ENCODE results near the gene SPDYE2.
A peak's percentile ranks its signal among the peaks of the same experiment; 100 is the strongest.
"Not testable (repeated sequence)": the region's sequence is repeated elsewhere in the genome, so short reads cannot be mapped to it uniquely, and the experiment has no call there.

SPDYE2 gene

DNA sequence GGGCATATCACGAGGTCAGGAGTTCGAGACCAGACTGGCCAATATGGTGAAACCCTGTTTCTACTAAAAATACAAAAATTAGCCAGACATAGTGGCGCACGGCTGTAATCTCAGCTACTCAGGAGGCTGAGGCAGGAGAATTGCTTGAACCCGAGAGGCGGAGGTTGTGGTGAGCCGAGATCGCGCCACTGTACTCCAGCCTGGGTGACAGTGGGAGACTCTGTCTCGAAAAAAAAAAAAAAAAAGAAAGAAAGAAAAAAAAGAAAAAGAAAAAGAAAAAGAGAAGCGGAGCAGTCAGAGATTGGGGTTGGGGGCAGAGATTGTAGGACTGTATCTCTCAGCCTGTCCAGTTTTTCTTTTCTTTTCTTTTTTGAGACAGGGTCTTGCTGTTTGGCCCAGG is 8.3 kb upstream of the SPDYE2 start:
- H2AFZ ChIP-seq (ENCODE audit: low read length, unreplicated experiment); H3K4me3 ChIP-seq (ENCODE audit: low read depth, low read length); H3K79me2 ChIP-seq (ENCODE audit: control insufficient read depth, insufficient read depth, low read length, unreplicated experiment); H3K4me1 ChIP-seq (ENCODE audit: control insufficient read depth, insufficient read depth, low read length, unreplicated experiment); H3K36me3 ChIP-seq (ENCODE audit: insufficient read depth, low read length); H3K27ac ChIP-seq (ENCODE audit: low read depth, low read length); H3K27me3 ChIP-seq (ENCODE audit: insufficient read depth, low read length): not testable (repeated sequence)

DNA sequence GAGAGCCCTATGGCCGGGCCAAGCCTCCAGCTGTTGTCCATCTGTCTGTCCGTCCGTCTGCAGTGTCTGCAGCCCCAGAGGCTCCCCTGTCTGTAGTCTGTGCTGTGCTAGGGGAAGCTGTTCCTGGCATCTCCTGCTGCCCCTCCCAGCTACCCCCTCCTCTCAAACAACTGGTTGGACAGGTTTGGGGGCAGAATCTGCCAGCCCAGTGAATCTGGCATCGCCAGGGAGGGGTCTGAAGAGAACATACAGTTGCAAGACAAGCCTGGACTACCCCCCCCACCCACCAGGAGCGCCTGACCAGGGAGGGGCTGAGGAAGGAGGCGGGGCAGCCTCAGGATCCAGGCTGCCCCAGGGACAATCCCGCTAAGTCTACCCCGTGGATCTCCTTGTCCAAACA is 7.4 kb upstream of the SPDYE2 start, which contains the start of gene UPK3BL2:
TSS of gene UPK3BL2 (minus strand) at position 101 of the 400 bp plus-strand sequence. CDS start at position 41, 60 bp downstream.
- H2AFZ ChIP-seq (ENCODE audit: low read length, unreplicated experiment); H3K36me3 ChIP-seq (ENCODE audit: insufficient read depth, low read length); H3K27me3 ChIP-seq (ENCODE audit: insufficient read depth, low read length); H3K79me2 ChIP-seq (ENCODE audit: control insufficient read depth, insufficient read depth, low read length, unreplicated experiment); H3K27ac ChIP-seq (ENCODE audit: low read depth, low read length); H3K4me1 ChIP-seq (ENCODE audit: control insufficient read depth, insufficient read depth, low read length, unreplicated experiment); H3K4me3 ChIP-seq (ENCODE audit: low read depth, low read length): not testable (repeated sequence)

DNA sequence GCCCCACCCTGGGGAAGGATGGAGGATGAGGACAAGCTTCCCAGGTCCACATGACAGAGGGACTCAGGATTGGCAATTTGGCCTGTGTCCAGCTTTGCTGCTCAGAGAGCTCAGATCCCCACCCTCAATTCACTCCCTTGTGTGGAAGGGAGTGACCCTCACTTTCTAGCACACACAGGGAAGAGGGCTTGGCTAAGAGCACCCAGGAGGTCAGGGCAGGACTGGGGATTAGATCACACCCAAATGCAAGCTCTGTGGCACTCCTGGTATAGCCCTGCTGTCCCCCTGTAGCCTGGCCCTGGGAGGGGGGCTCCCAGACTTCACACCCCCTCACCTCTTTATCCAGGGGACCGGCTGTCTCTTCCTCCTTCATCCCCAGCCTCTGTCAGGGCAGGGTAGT is 6.7 kb upstream of the SPDYE2 start:
- H3K27me3 ChIP-seq (ENCODE audit: insufficient read depth, low read length); H3K79me2 ChIP-seq (ENCODE audit: control insufficient read depth, insufficient read depth, low read length, unreplicated experiment); H3K4me1 ChIP-seq (ENCODE audit: control insufficient read depth, insufficient read depth, low read length, unreplicated experiment); H3K4me3 ChIP-seq (ENCODE audit: low read depth, low read length); H3K36me3 ChIP-seq (ENCODE audit: insufficient read depth, low read length); H2AFZ ChIP-seq (ENCODE audit: low read length, unreplicated experiment); H3K27ac ChIP-seq (ENCODE audit: low read depth, low read length): not testable (repeated sequence)

DNA sequence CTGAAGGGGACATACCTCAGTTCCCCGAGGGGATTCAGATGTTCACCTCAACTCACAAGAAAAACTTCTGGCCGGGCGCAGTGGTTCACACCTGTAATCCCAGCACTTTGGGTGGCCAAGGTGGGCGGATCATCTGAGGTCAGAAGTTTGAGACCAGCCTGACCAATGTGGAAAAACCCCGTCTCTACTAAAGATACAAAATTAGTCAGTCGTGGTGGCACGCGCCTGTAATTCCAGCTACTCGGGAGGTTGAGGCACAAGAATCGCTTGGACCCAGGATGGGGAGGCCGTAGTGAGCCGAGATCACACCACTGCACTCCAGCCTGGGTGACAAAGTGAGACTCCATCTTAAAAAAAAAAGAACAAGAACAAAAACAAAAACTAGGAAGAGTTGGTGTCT is 5.7 kb upstream of the SPDYE2 start:
- H2AFZ ChIP-seq (ENCODE audit: low read length, unreplicated experiment); H3K4me3 ChIP-seq (ENCODE audit: low read depth, low read length); H3K27ac ChIP-seq (ENCODE audit: low read depth, low read length); H3K79me2 ChIP-seq (ENCODE audit: control insufficient read depth, insufficient read depth, low read length, unreplicated experiment); H3K27me3 ChIP-seq (ENCODE audit: insufficient read depth, low read length); H3K4me1 ChIP-seq (ENCODE audit: control insufficient read depth, insufficient read depth, low read length, unreplicated experiment); H3K36me3 ChIP-seq (ENCODE audit: insufficient read depth, low read length): not testable (repeated sequence)

GRCh38 chr7:102546353-102546752 is 4.7 kb upstream of the SPDYE2 start:
- H3K4me3 ChIP-seq (ENCODE audit: low read depth, low read length); H2AFZ ChIP-seq (ENCODE audit: low read length, unreplicated experiment); H3K4me1 ChIP-seq (ENCODE audit: control insufficient read depth, insufficient read depth, low read length, unreplicated experiment); H3K27me3 ChIP-seq (ENCODE audit: insufficient read depth, low read length); H3K36me3 ChIP-seq (ENCODE audit: insufficient read depth, low read length); H3K27ac ChIP-seq (ENCODE audit: low read depth, low read length); H3K79me2 ChIP-seq (ENCODE audit: control insufficient read depth, insufficient read depth, low read length, unreplicated experiment): not testable (repeated sequence)

DNA sequence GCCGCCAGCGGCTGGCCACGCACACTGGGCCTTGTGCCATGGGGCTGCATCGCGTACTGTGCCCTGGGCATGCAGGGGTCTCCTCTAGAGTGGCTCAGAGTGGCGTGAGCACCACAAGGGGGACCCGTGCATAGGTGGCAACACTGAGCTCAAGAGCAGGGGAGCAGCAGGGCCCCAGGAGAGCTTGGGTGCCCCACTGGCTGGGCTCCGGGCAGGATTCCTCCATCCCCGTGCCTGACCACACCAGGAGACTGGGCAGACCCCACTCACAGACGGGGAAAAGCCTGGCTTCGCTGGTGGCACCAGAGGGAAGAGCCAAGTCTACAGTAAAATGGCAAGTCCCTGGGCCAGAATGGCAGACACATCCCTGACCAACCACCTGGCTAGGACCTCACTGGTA is 17.6 kb downstream of the SPDYE2 start:
- H3K4me1 ChIP-seq (ENCODE audit: control insufficient read depth, insufficient read depth, low read length, unreplicated experiment); H3K79me2 ChIP-seq (ENCODE audit: control insufficient read depth, insufficient read depth, low read length, unreplicated experiment); H3K36me3 ChIP-seq (ENCODE audit: insufficient read depth, low read length); H2AFZ ChIP-seq (ENCODE audit: low read length, unreplicated experiment); H3K4me3 ChIP-seq (ENCODE audit: low read depth, low read length); H3K27me3 ChIP-seq (ENCODE audit: insufficient read depth, low read length); H3K27ac ChIP-seq (ENCODE audit: low read depth, low read length): not testable (repeated sequence)

GRCh38 chr7:102572261-102573239 is 21.5 kb downstream of the SPDYE2 start, which contains the start of gene POLR2J3:
Gene POLR2J3 (minus strand): TSS chr7:102572583. CDS start chr7:102572521, 62 bp downstream.
- H3K27me3 ChIP-seq (ENCODE audit: insufficient read depth, low read length); H3K4me1 ChIP-seq (ENCODE audit: control insufficient read depth, insufficient read depth, low read length, unreplicated experiment); H3K36me3 ChIP-seq (ENCODE audit: insufficient read depth, low read length); H3K79me2 ChIP-seq (ENCODE audit: control insufficient read depth, insufficient read depth, low read length, unreplicated experiment): not testable (repeated sequence)
- Histone ChIP-seq H3K4me3 (ENCODE audit: low read depth, low read length) (peak within 1 kb of the TSS; percentile 85), H3K27ac (ENCODE audit: low read depth, low read length) (0 out of 2 replicates have a peak within 1 kb of the TSS, but pooled peaks have one; percentile 41), H2AFZ (ENCODE audit: low read length, unreplicated experiment) (peak within 1 kb of the TSS; percentile 93)

- not testable (repeated sequence) for H3K36me3 ChIP-seq (ENCODE audit: insufficient read depth, low read length); H2AFZ ChIP-seq (ENCODE audit: low read length, unreplicated experiment); H3K4me3 ChIP-seq (ENCODE audit: low read depth, low read length); H3K79me2 ChIP-seq (ENCODE audit: control insufficient read depth, insufficient read depth, low read length, unreplicated experiment); H3K4me1 ChIP-seq (ENCODE audit: control insufficient read depth, insufficient read depth, low read length, unreplicated experiment); H3K27me3 ChIP-seq (ENCODE audit: insufficient read depth, low read length); H3K27ac ChIP-seq (ENCODE audit: low read depth, low read length)
These were observed 23.6 kb downstream of the SPDYE2 start for GRCh38 chr7:102574607-102575006.

DNA sequence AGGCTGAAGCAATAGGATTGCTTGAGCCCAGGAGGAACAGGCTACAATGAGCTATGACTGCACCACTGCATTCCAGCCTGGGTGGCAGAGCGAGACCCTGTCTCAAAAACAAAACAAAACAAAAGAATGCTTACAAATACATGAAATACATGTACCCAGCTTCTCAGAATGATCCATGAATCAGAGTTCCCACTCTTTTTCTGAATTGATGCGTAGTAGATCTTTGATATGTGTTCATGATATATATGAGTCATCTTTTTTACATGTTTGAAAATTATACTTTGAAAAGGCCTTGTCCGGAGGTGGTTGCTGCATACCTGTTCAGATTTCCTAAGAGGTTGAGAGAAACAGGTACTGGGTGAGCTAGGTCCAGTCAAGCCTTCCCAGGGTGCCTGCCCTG is 25.3 kb downstream of the SPDYE2 start:
- not testable (repeated sequence) for H3K36me3 ChIP-seq (ENCODE audit: insufficient read depth, low read length); H3K79me2 ChIP-seq (ENCODE audit: control insufficient read depth, insufficient read depth, low read length, unreplicated experiment)

GRCh38 chr7:102577315-102578240 is 26.6 kb downstream of the SPDYE2 start:
- not testable (repeated sequence) for H3K36me3 ChIP-seq (ENCODE audit: insufficient read depth, low read length); H3K27me3 ChIP-seq (ENCODE audit: insufficient read depth, low read length); H3K79me2 ChIP-seq (ENCODE audit: control insufficient read depth, insufficient read depth, low read length, unreplicated experiment); H2AFZ ChIP-seq (ENCODE audit: low read length, unreplicated experiment); H3K4me3 ChIP-seq (ENCODE audit: low read depth, low read length); H3K4me1 ChIP-seq (ENCODE audit: control insufficient read depth, insufficient read depth, low read length, unreplicated experiment); H3K27ac ChIP-seq (ENCODE audit: low read depth, low read length)

More for the DNA sequence above, 25.3 kb downstream of the SPDYE2 start:
- not testable (repeated sequence) for H3K4me3 ChIP-seq (ENCODE audit: low read depth, low read length); H3K27me3 ChIP-seq (ENCODE audit: insufficient read depth, low read length); H3K4me1 ChIP-seq (ENCODE audit: control insufficient read depth, insufficient read depth, low read length, unreplicated experiment); H3K27ac ChIP-seq (ENCODE audit: low read depth, low read length); H2AFZ ChIP-seq (ENCODE audit: low read length, unreplicated experiment)
